K562 (cell line): ENCODE results near the gene GANAB. TPM values are rescaled to one million over a fixed set of nuclear protein-coding genes. Genes with fewer than 3 reads are reported as not detected.

Experiments used
- COPS2 ChIP-seq: fragments of 450-650 bp; conservative IDR thresholded peaks from 2 replicates; pipeline ENCODE4 v1.6.1; 2016; ENCODE audit warnings: mild to moderate bottlenecking, moderate library complexity
- DPF2 ChIP-seq: fragments of 450-650 bp; IDR thresholded peaks from 2 replicates; pipeline ENCODE4 v1.6.1; 2016
- ETV6 ChIP-seq, 3 experiments: fragments of 150-350 bp in 1 of 3; sonication (generic) in 1 of 3; formaldehyde crosslinking in 1 of 3; IDR thresholded peaks; 2 replicates each; pipeline versions ENCODE4 v1.6.1 to v1.8.0; 2014 to 2022; ENCODE audit warnings: borderline replicate concordance in 2 of 3, low read depth in 2 of 3, antibody characterized with exemption in 1 of 3, low read length in 1 of 3, mild to moderate bottlenecking in 1 of 3, missing genetic modification reagents in 1 of 3
- GABPA ChIP-seq: fragments of 200-800 bp; sonication (Bioruptor generic); conservative IDR thresholded peaks from 2 replicates; pipeline ENCODE4 v1.6.1; 2016; ENCODE audit warnings: low read depth, missing genetic modification characterization, missing compliant biosample characterization
- GTF2E2 ChIP-seq: fragments of 200-800 bp; sonication (Bioruptor generic); IDR thresholded peaks from 2 replicates; pipeline ENCODE4 v1.6.1; 2016; ENCODE audit warnings: missing genetic modification characterization, missing compliant biosample characterization
- KAT7 ChIP-seq: sonication (generic); formaldehyde crosslinking; IDR thresholded peaks from 2 replicates; pipeline ENCODE4 v1.8.0; 2022; ENCODE audit warnings: missing genetic modification reagents, mild to moderate bottlenecking, borderline replicate concordance
- NFRKB ChIP-seq: fragments of 450-650 bp; IDR thresholded peaks from 2 replicates; pipeline ENCODE4 v1.6.1; 2016; ENCODE audit warnings: low read depth
- SRSF9 ChIP-seq: fragments of 200-400 bp; formaldehyde crosslinking; IDR thresholded peaks from 2 replicates; pipeline ENCODE4 v1.6.1; 2017; ENCODE audit warnings: low read depth, low read length, borderline replicate concordance
- ZNF23 ChIP-seq: fragments of 250-450 bp; sonication (Bioruptor Pico); IDR thresholded peaks from 2 replicates; pipeline ENCODE4 v1.4.0; 2020; ENCODE audit warnings: mild to moderate bottlenecking
- ZNF778 ChIP-seq: fragments of 450-650 bp; formaldehyde crosslinking; IDR thresholded peaks from 2 replicates; pipeline ENCODE4 v1.4.0; 2020; ENCODE audit warnings: mild to moderate bottlenecking, moderate library complexity
- ZNF780A ChIP-seq: fragments of 250-450 bp; sonication (Bioruptor Pico); IDR thresholded peaks from 2 replicates; pipeline ENCODE4 v1.5.0; 2021; ENCODE audit warnings: mild to moderate bottlenecking
- polyA plus RNA-seq, 8 experiments: library from polyadenylated mRNA; depleted of rRNA in 4 of 8; stranded (reverse) in 5 of 8; unstranded in 3 of 8; fragments of >200 nt; fragmentation: Nextera tagmentation in 2 of 8; fragmentation: Illumina TruSeq in 1 of 8; extraction: Ambion mirVana in 2 of 8; extraction: Trizol in 1 of 8; gene quantifications; 2 replicates each; pipeline versions ENCODE4 v1.2.1 to v1.2.3, GENCODE V29; 2011 to 2014; ENCODE audit warnings: inconsistent platforms in 1 of 8, missing spikeins in 1 of 8
- total RNA-seq, 7 experiments: library from RNA; depleted of rRNA in 6 of 7; stranded (reverse); fragments of >200 nt in 6 of 7; fragmentation: Illumina TruSeq in 2 of 7; extraction: Trizol in 2 of 7; gene quantifications; 2 replicates each; pipeline versions ENCODE4 v1.2.1 to v1.2.3, GENCODE V29; 2011 to 2021; ENCODE audit warnings: low replicate concordance in 1 of 7
- TF ChIP-seq, protein P1 (sequence below): fragments of 150-350 bp; IDR thresholded peaks from 2 replicates; pipeline ENCODE4 v1.6.1; 2014; ENCODE audit warnings: low read depth, mild to moderate bottlenecking, low read length, borderline replicate concordance
- TF ChIP-seq, protein P2 (sequence below): fragments of 450-650 bp; IDR thresholded peaks from 2 replicates; pipeline ENCODE4 v1.6.1; 2016; ENCODE audit warnings: mild to moderate bottlenecking, moderate library complexity

Gene GANAB
- total and polyA plus RNA-seq, 9 of the 15 experiments (the other 6 are each of a cell fraction or from before 2014, with no cell fraction given), result 6.5 to 284 (median 161) TPM

DNA sequence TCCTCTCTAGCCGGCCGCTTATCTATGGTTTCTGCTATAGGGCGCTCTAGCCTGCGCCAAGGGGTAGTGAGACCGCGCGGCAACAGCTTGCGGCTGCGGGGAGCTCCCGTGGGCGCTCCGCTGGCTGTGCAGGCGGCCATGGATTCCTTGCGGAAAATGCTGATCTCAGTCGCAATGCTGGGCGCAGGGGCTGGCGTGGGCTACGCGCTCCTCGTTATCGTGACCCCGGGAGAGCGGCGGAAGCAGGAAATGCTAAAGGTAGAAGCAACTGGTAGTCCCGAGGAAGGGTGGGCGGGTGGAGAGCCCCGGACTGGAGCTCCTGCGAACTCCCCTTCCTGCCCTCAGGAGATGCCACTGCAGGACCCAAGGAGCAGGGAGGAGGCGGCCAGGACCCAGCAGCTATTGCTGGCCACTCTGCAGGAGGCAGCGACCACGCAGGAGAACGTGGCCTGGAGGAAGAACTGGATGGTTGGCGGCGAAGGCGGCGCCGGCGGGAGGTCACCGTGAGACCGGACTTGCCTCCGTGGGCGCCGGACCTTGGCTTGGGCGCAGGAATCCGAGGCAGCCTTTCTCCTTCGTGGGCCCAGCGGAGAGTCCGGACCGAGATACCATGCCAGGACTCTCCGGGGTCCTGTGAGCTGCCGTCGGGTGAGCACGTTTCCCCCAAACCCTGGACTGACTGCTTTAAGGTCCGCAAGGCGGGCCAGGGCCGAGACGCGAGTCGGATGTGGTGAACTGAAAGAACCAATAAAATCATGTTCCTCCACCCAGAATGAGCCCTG is 25.4 kb upstream of the GANAB start, which contains the start of the genes LBHD1 and UQCC3 (continued):
- TF ChIP-seq ZNF23 (CRISPR knock-in tag), result no peak
- TF ChIP-seq ZNF780A (CRISPR knock-in tag), result no peak
- TF ChIP-seq ETV6 (IDR thresholded peaks at IDR 0.05; ENCODE audit: borderline replicate concordance in 1 of 2, low read depth in 2 of 2, low read length in 1 of 2), result no peak
- TF ChIP-seq ETV6 (CRISPR knock-in tag; IDR thresholded peaks at IDR 0.05; ENCODE audit: borderline replicate concordance), result no peak
- TF ChIP-seq NFRKB, result peak; percentile 83
- TF ChIP-seq KAT7, result peak; percentile 97
- 0 out of 2 replicates have a peak, but pooled peaks have one; percentile 80 for TF ChIP-seq GTF2E2 (tag)
- TF ChIP-seq, protein P1, sequence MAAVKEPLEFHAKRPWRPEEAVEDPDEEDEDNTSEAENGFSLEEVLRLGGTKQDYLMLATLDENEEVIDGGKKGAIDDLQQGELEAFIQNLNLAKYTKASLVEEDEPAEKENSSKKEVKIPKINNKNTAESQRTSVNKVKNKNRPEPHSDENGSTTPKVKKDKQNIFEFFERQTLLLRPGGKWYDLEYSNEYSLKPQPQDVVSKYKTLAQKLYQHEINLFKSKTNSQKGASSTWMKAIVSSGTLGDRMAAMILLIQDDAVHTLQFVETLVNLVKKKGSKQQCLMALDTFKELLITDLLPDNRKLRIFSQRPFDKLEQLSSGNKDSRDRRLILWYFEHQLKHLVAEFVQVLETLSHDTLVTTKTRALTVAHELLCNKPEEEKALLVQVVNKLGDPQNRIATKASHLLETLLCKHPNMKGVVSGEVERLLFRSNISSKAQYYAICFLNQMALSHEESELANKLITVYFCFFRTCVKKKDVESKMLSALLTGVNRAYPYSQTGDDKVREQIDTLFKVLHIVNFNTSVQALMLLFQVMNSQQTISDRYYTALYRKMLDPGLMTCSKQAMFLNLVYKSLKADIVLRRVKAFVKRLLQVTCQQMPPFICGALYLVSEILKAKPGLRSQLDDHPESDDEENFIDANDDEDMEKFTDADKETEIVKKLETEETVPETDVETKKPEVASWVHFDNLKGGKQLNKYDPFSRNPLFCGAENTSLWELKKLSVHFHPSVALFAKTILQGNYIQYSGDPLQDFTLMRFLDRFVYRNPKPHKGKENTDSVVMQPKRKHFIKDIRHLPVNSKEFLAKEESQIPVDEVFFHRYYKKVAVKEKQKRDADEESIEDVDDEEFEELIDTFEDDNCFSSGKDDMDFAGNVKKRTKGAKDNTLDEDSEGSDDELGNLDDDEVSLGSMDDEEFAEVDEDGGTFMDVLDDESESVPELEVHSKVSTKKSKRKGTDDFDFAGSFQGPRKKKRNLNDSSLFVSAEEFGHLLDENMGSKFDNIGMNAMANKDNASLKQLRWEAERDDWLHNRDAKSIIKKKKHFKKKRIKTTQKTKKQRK, result no peak
- no peak for TF ChIP-seq ZNF778 (CRISPR knock-in tag)
- TF ChIP-seq COPS2, result no peak
- TF ChIP-seq DPF2, result no peak
- TF ChIP-seq, protein P2, sequence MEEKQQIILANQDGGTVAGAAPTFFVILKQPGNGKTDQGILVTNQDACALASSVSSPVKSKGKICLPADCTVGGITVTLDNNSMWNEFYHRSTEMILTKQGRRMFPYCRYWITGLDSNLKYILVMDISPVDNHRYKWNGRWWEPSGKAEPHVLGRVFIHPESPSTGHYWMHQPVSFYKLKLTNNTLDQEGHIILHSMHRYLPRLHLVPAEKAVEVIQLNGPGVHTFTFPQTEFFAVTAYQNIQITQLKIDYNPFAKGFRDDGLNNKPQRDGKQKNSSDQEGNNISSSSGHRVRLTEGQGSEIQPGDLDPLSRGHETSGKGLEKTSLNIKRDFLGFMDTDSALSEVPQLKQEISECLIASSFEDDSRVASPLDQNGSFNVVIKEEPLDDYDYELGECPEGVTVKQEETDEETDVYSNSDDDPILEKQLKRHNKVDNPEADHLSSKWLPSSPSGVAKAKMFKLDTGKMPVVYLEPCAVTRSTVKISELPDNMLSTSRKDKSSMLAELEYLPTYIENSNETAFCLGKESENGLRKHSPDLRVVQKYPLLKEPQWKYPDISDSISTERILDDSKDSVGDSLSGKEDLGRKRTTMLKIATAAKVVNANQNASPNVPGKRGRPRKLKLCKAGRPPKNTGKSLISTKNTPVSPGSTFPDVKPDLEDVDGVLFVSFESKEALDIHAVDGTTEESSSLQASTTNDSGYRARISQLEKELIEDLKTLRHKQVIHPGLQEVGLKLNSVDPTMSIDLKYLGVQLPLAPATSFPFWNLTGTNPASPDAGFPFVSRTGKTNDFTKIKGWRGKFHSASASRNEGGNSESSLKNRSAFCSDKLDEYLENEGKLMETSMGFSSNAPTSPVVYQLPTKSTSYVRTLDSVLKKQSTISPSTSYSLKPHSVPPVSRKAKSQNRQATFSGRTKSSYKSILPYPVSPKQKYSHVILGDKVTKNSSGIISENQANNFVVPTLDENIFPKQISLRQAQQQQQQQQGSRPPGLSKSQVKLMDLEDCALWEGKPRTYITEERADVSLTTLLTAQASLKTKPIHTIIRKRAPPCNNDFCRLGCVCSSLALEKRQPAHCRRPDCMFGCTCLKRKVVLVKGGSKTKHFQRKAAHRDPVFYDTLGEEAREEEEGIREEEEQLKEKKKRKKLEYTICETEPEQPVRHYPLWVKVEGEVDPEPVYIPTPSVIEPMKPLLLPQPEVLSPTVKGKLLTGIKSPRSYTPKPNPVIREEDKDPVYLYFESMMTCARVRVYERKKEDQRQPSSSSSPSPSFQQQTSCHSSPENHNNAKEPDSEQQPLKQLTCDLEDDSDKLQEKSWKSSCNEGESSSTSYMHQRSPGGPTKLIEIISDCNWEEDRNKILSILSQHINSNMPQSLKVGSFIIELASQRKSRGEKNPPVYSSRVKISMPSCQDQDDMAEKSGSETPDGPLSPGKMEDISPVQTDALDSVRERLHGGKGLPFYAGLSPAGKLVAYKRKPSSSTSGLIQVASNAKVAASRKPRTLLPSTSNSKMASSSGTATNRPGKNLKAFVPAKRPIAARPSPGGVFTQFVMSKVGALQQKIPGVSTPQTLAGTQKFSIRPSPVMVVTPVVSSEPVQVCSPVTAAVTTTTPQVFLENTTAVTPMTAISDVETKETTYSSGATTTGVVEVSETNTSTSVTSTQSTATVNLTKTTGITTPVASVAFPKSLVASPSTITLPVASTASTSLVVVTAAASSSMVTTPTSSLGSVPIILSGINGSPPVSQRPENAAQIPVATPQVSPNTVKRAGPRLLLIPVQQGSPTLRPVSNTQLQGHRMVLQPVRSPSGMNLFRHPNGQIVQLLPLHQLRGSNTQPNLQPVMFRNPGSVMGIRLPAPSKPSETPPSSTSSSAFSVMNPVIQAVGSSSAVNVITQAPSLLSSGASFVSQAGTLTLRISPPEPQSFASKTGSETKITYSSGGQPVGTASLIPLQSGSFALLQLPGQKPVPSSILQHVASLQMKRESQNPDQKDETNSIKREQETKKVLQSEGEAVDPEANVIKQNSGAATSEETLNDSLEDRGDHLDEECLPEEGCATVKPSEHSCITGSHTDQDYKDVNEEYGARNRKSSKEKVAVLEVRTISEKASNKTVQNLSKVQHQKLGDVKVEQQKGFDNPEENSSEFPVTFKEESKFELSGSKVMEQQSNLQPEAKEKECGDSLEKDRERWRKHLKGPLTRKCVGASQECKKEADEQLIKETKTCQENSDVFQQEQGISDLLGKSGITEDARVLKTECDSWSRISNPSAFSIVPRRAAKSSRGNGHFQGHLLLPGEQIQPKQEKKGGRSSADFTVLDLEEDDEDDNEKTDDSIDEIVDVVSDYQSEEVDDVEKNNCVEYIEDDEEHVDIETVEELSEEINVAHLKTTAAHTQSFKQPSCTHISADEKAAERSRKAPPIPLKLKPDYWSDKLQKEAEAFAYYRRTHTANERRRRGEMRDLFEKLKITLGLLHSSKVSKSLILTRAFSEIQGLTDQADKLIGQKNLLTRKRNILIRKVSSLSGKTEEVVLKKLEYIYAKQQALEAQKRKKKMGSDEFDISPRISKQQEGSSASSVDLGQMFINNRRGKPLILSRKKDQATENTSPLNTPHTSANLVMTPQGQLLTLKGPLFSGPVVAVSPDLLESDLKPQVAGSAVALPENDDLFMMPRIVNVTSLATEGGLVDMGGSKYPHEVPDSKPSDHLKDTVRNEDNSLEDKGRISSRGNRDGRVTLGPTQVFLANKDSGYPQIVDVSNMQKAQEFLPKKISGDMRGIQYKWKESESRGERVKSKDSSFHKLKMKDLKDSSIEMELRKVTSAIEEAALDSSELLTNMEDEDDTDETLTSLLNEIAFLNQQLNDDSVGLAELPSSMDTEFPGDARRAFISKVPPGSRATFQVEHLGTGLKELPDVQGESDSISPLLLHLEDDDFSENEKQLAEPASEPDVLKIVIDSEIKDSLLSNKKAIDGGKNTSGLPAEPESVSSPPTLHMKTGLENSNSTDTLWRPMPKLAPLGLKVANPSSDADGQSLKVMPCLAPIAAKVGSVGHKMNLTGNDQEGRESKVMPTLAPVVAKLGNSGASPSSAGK, result peak; percentile 85
- TF ChIP-seq SRSF9, result no peak
- peak; percentile 88 for TF ChIP-seq GABPA (tag)
